Measurements from ENCODE around the gene ID2.
A peak's percentile ranks its signal among the peaks of the same experiment; 100 is the strongest.

The ID2 gene

GRCh38 chr2:8692783-8693156 lies 10.9 kb downstream of the ID2 start:
- no peak for ATAC-seq (ENCODE audit: low read depth)
- no peaks in the 10 kb centered on the region for H3K4me1 ChIP-seq (ENCODE audit: insufficient read depth, poor library complexity, severe bottlenecking)
- H3K36me3 ChIP-seq (ENCODE audit: low read depth): no peaks in the 10 kb centered on the region

GRCh38 chr2:8693157-8693821 lies 11.4 kb downstream of the ID2 start:
- DNase-seq (ENCODE audit: low spot score) (no peak), ATAC-seq (ENCODE audit: low read depth) (no peak; the same call in 2 of the 3 replicates)
- H3K27me3 ChIP-seq (ENCODE audit: insufficient read depth, poor library complexity, severe bottlenecking): peaks cover 6% of the 10 kb centered on the region
- H3K9me3 ChIP-seq (ENCODE audit: severe bottlenecking): no peaks in the 10 kb centered on the region
- H3K27ac ChIP-seq (ENCODE audit: poor library complexity, severe bottlenecking): no peak overlapping the region
- TF ChIP-seq CTCF (IDR thresholded peaks at IDR 0.05; ENCODE audit: poor library complexity, severe bottlenecking): peak; percentile 36
- no peak overlapping the region for H3K4me3 ChIP-seq (ENCODE audit: severe bottlenecking)
- H3K36me3 ChIP-seq (ENCODE audit: low read depth): no peaks in the 10 kb centered on the region
- H3K4me1 ChIP-seq (ENCODE audit: insufficient read depth, poor library complexity, severe bottlenecking): no peaks in the 10 kb centered on the region

More at GRCh38 chr2:8692783-8693156, 10.9 kb downstream of the ID2 start:
- H3K27me3 ChIP-seq (ENCODE audit: insufficient read depth, poor library complexity, severe bottlenecking): peaks cover 6% of the 10 kb centered on the region
- no peaks in the 10 kb centered on the region for H3K9me3 ChIP-seq (ENCODE audit: severe bottlenecking)
- no peak for TF ChIP-seq CTCF (IDR thresholded peaks at IDR 0.05; ENCODE audit: poor library complexity, severe bottlenecking)
- H3K4me3 ChIP-seq (ENCODE audit: severe bottlenecking): no peak overlapping the region
- DNase-seq (ENCODE audit: low spot score): no peak
- H3K27ac ChIP-seq (ENCODE audit: poor library complexity, severe bottlenecking): no peak overlapping the region

GRCh38 chr2:8694737-8695136 lies 12.9 kb downstream of the ID2 start:
- ATAC-seq (ENCODE audit: low read depth) (peak; percentile 58; the same call in 2 of the 3 replicates), DNase-seq (ENCODE audit: low spot score) (no peak)
- H3K4me1 ChIP-seq (ENCODE audit: insufficient read depth, poor library complexity, severe bottlenecking): no peaks in the 10 kb centered on the region
- H3K27me3 ChIP-seq (ENCODE audit: insufficient read depth, poor library complexity, severe bottlenecking): peaks cover 6% of the 10 kb centered on the region
- no peaks in the 10 kb centered on the region for H3K9me3 ChIP-seq (ENCODE audit: severe bottlenecking)
- H3K36me3 ChIP-seq (ENCODE audit: low read depth): no peaks in the 10 kb centered on the region
- TF ChIP-seq CTCF (IDR thresholded peaks at IDR 0.05; ENCODE audit: poor library complexity, severe bottlenecking): no peak
- no peak overlapping the region for H3K4me3 ChIP-seq (ENCODE audit: severe bottlenecking)
- no peak overlapping the region for H3K27ac ChIP-seq (ENCODE audit: poor library complexity, severe bottlenecking)

- Histone ChIP-seq H3K27me3 (ENCODE audit: insufficient read depth, poor library complexity, severe bottlenecking) (no peaks in the 10 kb centered on the region), H3K36me3 (ENCODE audit: low read depth) (no peaks in the 10 kb centered on the region), H3K4me3 (ENCODE audit: severe bottlenecking) (no peak overlapping the region), H3K9me3 (ENCODE audit: severe bottlenecking) (no peaks in the 10 kb centered on the region), H3K27ac (ENCODE audit: poor library complexity, severe bottlenecking) (no peak overlapping the region), H3K4me1 (ENCODE audit: insufficient read depth, poor library complexity, severe bottlenecking) (no peaks in the 10 kb centered on the region)
- DNase-seq (ENCODE audit: low spot score) (no peak), ATAC-seq (ENCODE audit: low read depth) (0 out of 3 replicates have a peak, but pooled peaks have one; percentile 12)
- no peak for TF ChIP-seq CTCF (IDR thresholded peaks at IDR 0.05; ENCODE audit: poor library complexity, severe bottlenecking)
Measured at GRCh38 chr2:8697190-8697589, 15.3 kb downstream of the ID2 start.

- H3K4me1 ChIP-seq (ENCODE audit: insufficient read depth, poor library complexity, severe bottlenecking): no peaks in the 10 kb centered on the region
- H3K36me3 ChIP-seq (ENCODE audit: low read depth): no peaks in the 10 kb centered on the region
- TF ChIP-seq CTCF (IDR thresholded peaks at IDR 0.05; ENCODE audit: poor library complexity, severe bottlenecking): no peak
- DNase-seq (ENCODE audit: low spot score): no peak
- ATAC-seq (ENCODE audit: low read depth): no peak
- H3K9me3 ChIP-seq (ENCODE audit: severe bottlenecking): no peaks in the 10 kb centered on the region
- H3K27ac ChIP-seq (ENCODE audit: poor library complexity, severe bottlenecking): no peak overlapping the region
- no peaks in the 10 kb centered on the region for H3K27me3 ChIP-seq (ENCODE audit: insufficient read depth, poor library complexity, severe bottlenecking)
- H3K4me3 ChIP-seq (ENCODE audit: severe bottlenecking): no peak overlapping the region
Measured at GRCh38 chr2:8699839-8700238, 18.0 kb downstream of the ID2 start.

Data from RWPE2 (cell line).